Measurements from ENCODE around the gene ATP8B2. TPM values are rescaled to one million over a fixed set of nuclear protein-coding genes. Genes with fewer than 3 reads are reported as not detected.
"Not testable (repeated sequence)": the region's sequence is repeated elsewhere in the genome, so short reads cannot be mapped to it uniquely, and the experiment has no call there.

Gene ATP8B2
- total RNA-seq, 1 experiment from 2014 or later, result 36.3 TPM

DNA sequence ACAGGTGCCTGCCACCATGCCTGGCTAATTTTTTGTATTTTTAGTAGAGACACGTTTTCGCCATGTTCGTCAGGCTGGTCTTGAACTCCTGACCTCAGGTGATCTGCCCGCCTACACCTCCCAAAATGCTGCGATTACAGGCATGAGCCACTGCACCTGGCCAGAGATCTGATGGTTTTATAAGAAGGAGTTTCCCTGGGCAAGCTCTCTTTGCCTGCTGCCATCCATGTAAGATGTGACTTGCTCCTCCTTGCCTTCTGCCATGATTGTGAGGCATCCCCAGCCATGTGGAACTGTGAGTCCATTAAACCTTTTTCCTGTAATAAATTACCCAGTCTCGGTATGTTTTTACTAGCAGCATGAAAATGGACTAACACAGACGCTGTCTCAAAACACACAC, 16.2 kb upstream of the ATP8B2 start:
- H3K9ac ChIP-seq (ENCODE audit: low read length); H3K4me2 ChIP-seq (ENCODE audit: low read length); CTCF ChIA-PET; H2AFZ ChIP-seq (ENCODE audit: low read length); H3K4me3 ChIP-seq (ENCODE audit: low read length); H3K27ac ChIP-seq (ENCODE audit: low read length); H3K36me3 ChIP-seq (ENCODE audit: low read depth, low read length); H3F3A ChIP-seq (ENCODE audit: low read length, unreplicated experiment); BruUV-seq (replicated peaks); ATAC-seq; H4K20me1 ChIP-seq (ENCODE audit: low read length); H3K27me3 ChIP-seq (ENCODE audit: low read length); intact Hi-C loops (cut with micrococcal nuclease); H3K79me2 ChIP-seq (ENCODE audit: low read length); DNase-seq; POLR2A ChIA-PET (ENCODE audit: unreplicated experiment); H3K9me3 ChIP-seq (ENCODE audit: low read length); H3K9me2 ChIP-seq (replicated peaks; ENCODE audit: low read length); H3K4me1 ChIP-seq (ENCODE audit: insufficient read depth, low read length): not testable (repeated sequence)

GRCh38 chr1:154312229-154313065, 12.9 kb upstream of the ATP8B2 start:
- POLR2A ChIA-PET (ENCODE audit: unreplicated experiment); H3K36me3 ChIP-seq (ENCODE audit: low read depth, low read length); H4K20me1 ChIP-seq (ENCODE audit: low read length); DNase-seq; intact Hi-C loops (cut with micrococcal nuclease); ATAC-seq; H3K27ac ChIP-seq (ENCODE audit: low read length); H3K9ac ChIP-seq (ENCODE audit: low read length); H3K4me3 ChIP-seq (ENCODE audit: low read length); H3F3A ChIP-seq (ENCODE audit: low read length, unreplicated experiment); H2AFZ ChIP-seq (ENCODE audit: low read length); H3K9me2 ChIP-seq (replicated peaks; ENCODE audit: low read length); H3K4me2 ChIP-seq (ENCODE audit: low read length); H3K9me3 ChIP-seq (ENCODE audit: low read length); H3K4me1 ChIP-seq (ENCODE audit: insufficient read depth, low read length); BruUV-seq (replicated peaks); H3K79me2 ChIP-seq (ENCODE audit: low read length): not testable (repeated sequence)
- H3K27me3 ChIP-seq (ENCODE audit: low read length), result peaks cover 11% of the 10 kb centered on the region
- CTCF ChIA-PET, result interaction anchor here (0.5 kb wide), 1 partner anchor 739 kb away, joined by 3 read pairs; no protein-coding TSS in a partner anchor

DNA sequence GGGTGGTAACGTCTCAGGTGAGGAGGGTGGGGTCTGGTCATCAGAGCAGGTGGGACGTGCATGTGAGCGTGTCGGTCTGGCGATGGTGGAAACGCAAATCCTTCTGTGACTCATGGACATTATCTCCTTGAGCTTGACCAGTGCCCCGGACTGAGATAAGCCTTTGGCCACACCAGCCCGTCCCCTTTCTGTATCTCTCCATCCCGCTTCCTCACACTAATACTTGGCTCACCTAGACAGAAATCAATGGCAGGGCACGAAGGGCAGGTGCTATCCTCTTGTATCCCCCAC, 12.3 kb upstream of the ATP8B2 start:
- POLR2A ChIA-PET (ENCODE audit: unreplicated experiment), result no interaction called here
- DNase-seq (no peak), ATAC-seq (no peak)
- H3K27me3 ChIP-seq (ENCODE audit: low read length), result peaks cover 15% of the 10 kb centered on the region
- no peak overlapping the region for H3K4me3 ChIP-seq (ENCODE audit: low read length)
- CTCF ChIA-PET, result no interaction called here
- no peak overlapping the region for H3K27ac ChIP-seq (ENCODE audit: low read length)
- H2AFZ ChIP-seq (ENCODE audit: low read length), result no peak overlapping the region
- no peak overlapping the region for H3K9ac ChIP-seq (ENCODE audit: low read length)
- H3K9me3 ChIP-seq (ENCODE audit: low read length), result no peaks in the 10 kb centered on the region
- no peaks in the 10 kb centered on the region for H3K4me1 ChIP-seq (ENCODE audit: insufficient read depth, low read length)
- BruUV-seq (replicated peaks), result no TSS peak
- H3K4me2 ChIP-seq (ENCODE audit: low read length), result no peak overlapping the region
- no peaks in the 10 kb centered on the region for H3K9me2 ChIP-seq (replicated peaks; ENCODE audit: low read length)
- H3F3A ChIP-seq (ENCODE audit: low read length, unreplicated experiment), result no peaks in the 10 kb centered on the region
- TF ChIP-seq EZH2 (IDR thresholded peaks at IDR 0.05; ENCODE audit: low read length, unreplicated experiment) (no peak), EZH2phosphoT487 (IDR thresholded peaks at IDR 0.05; ENCODE audit: borderline replicate concordance, low read length) (no peak)
- TF ChIP-seq, protein P1, sequence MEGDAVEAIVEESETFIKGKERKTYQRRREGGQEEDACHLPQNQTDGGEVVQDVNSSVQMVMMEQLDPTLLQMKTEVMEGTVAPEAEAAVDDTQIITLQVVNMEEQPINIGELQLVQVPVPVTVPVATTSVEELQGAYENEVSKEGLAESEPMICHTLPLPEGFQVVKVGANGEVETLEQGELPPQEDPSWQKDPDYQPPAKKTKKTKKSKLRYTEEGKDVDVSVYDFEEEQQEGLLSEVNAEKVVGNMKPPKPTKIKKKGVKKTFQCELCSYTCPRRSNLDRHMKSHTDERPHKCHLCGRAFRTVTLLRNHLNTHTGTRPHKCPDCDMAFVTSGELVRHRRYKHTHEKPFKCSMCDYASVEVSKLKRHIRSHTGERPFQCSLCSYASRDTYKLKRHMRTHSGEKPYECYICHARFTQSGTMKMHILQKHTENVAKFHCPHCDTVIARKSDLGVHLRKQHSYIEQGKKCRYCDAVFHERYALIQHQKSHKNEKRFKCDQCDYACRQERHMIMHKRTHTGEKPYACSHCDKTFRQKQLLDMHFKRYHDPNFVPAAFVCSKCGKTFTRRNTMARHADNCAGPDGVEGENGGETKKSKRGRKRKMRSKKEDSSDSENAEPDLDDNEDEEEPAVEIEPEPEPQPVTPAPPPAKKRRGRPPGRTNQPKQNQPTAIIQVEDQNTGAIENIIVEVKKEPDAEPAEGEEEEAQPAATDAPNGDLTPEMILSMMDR (conservative IDR thresholded peaks at IDR 0.05; ENCODE audit: low read depth, low read length), result no peak
- H3K36me3 ChIP-seq (ENCODE audit: low read depth, low read length), result no peaks in the 10 kb centered on the region
- intact Hi-C loops (cut with micrococcal nuclease), result no loop called here
- H3K79me2 ChIP-seq (ENCODE audit: low read length), result no peaks in the 10 kb centered on the region
- no peaks in the 10 kb centered on the region for H4K20me1 ChIP-seq (ENCODE audit: low read length)

GRCh38 chr1:154314226-154314625, 11.1 kb upstream of the ATP8B2 start:
- H3F3A ChIP-seq (ENCODE audit: low read length, unreplicated experiment); H3K36me3 ChIP-seq (ENCODE audit: low read depth, low read length); DNase-seq; H3K9ac ChIP-seq (ENCODE audit: low read length); BruUV-seq (replicated peaks); H3K4me1 ChIP-seq (ENCODE audit: insufficient read depth, low read length); H3K9me3 ChIP-seq (ENCODE audit: low read length); POLR2A ChIA-PET (ENCODE audit: unreplicated experiment); H4K20me1 ChIP-seq (ENCODE audit: low read length); H3K4me3 ChIP-seq (ENCODE audit: low read length); intact Hi-C loops (cut with micrococcal nuclease); H3K79me2 ChIP-seq (ENCODE audit: low read length); H3K4me2 ChIP-seq (ENCODE audit: low read length); H3K27ac ChIP-seq (ENCODE audit: low read length); H2AFZ ChIP-seq (ENCODE audit: low read length); H3K9me2 ChIP-seq (replicated peaks; ENCODE audit: low read length); CTCF ChIA-PET; ATAC-seq: not testable (repeated sequence)
- H3K27me3 ChIP-seq (ENCODE audit: low read length), result peaks cover 15% of the 10 kb centered on the region
